ENCODE results near the gene RELB. TPM values are rescaled to one million over a fixed set of nuclear protein-coding genes. Genes with fewer than 3 reads are reported as not detected.

RELB gene
- total RNA-seq, 1 donor from 2014 or later: 17.5 TPM

GRCh38 chr19:45056831-45057230 lies 55.6 kb downstream of the RELB start:
- DNase-seq (no peak), ATAC-seq (no peak)
- H3K27ac ChIP-seq: no peak overlapping the region
- no peak overlapping the region for H3K4me3 ChIP-seq
- no peaks in the 10 kb centered on the region for H3K4me1 ChIP-seq
- H3K27me3 ChIP-seq: no peaks in the 10 kb centered on the region
- H3K36me3 ChIP-seq: peaks cover 99% of the 10 kb centered on the region
- no peak for TF ChIP-seq CTCF (IDR thresholded peaks at IDR 0.05)
- no peaks in the 10 kb centered on the region for H3K9me3 ChIP-seq
- intact Hi-C loops (cut with DNase I): no loop called here

- no peaks in the 10 kb centered on the region for H3K9me3 ChIP-seq
- no peaks in the 10 kb centered on the region for H3K4me1 ChIP-seq
- no peaks in the 10 kb centered on the region for H3K27me3 ChIP-seq
- no peak overlapping the region for H3K4me3 ChIP-seq
- intact Hi-C loops (cut with DNase I): no loop called here
- TF ChIP-seq CTCF (IDR thresholded peaks at IDR 0.05): no peak
- no peak for ATAC-seq
- no peak for DNase-seq
- peaks cover 100% of the 10 kb centered on the region for H3K36me3 ChIP-seq
- no peak overlapping the region for H3K27ac ChIP-seq
Measured at GRCh38 chr19:45057444-45057843, 56.2 kb downstream of the RELB start.

- Histone ChIP-seq H3K36me3 (peaks cover 100% of the 10 kb centered on the region), H3K4me1 (no peaks in the 10 kb centered on the region), H3K27ac (no peak overlapping the region), H3K4me3 (no peak overlapping the region), H3K9me3 (no peaks in the 10 kb centered on the region), H3K27me3 (no peaks in the 10 kb centered on the region)
- ATAC-seq (no peak), DNase-seq (no peak)
- intact Hi-C loops (cut with DNase I): no loop called here
- TF ChIP-seq CTCF (IDR thresholded peaks at IDR 0.05): no peak
Measured at GRCh38 chr19:45058622-45059159, 57.4 kb downstream of the RELB start.

GRCh38 chr19:45059258-45059965 lies 58.1 kb downstream of the RELB start:
- DNase-seq (peak; percentile 77), ATAC-seq (peak; percentile 85)
- TF ChIP-seq CTCF (IDR thresholded peaks at IDR 0.05): peak; percentile 82
- Histone ChIP-seq H3K4me1 (no peaks in the 10 kb centered on the region), H3K27me3 (no peaks in the 10 kb centered on the region), H3K27ac (no peak overlapping the region), H3K9me3 (no peaks in the 10 kb centered on the region), H3K36me3 (peaks cover 100% of the 10 kb centered on the region), H3K4me3 (no peak overlapping the region)
- intact Hi-C loops (cut with DNase I): no loop called here

GRCh38 chr19:45061965-45062364 lies 60.7 kb downstream of the RELB start:
- H3K9me3 ChIP-seq: no peaks in the 10 kb centered on the region
- DNase-seq (no peak), ATAC-seq (no peak)
- H3K27ac ChIP-seq: no peak overlapping the region
- H3K36me3 ChIP-seq: peaks cover 96% of the 10 kb centered on the region
- H3K27me3 ChIP-seq: no peaks in the 10 kb centered on the region
- no peaks in the 10 kb centered on the region for H3K4me1 ChIP-seq
- TF ChIP-seq CTCF (IDR thresholded peaks at IDR 0.05): no peak
- intact Hi-C loops (cut with DNase I): no loop called here
- H3K4me3 ChIP-seq: no peak overlapping the region

All from upper lobe of right lung (tissue), 1 donor.